Endothelial cell (in vitro differentiated cells): ENCODE results near the gene PSMB10. TPM values are rescaled to one million over a fixed set of nuclear protein-coding genes. Genes with fewer than 3 reads are reported as not detected.

Source experiments
- DNase-seq: peaks from one replicate; pipeline ENCODE4 v3.0.0; 2021; ENCODE audit warnings: low spot score
- H3K27ac Mint-ChIP-seq: one replicate; pipeline ENCODE4 v1.8.0; 2021; ENCODE audit warnings: mixed read lengths, inconsistent platforms; ENCODE audit not compliant: unreplicated experiment
- H3K27me3 Mint-ChIP-seq: one replicate; pipeline ENCODE4 v1.8.0; 2021; ENCODE audit warnings: mild to moderate bottlenecking, moderate library complexity, mixed read lengths, inconsistent platforms; ENCODE audit not compliant: unreplicated experiment
- H3K36me3 Mint-ChIP-seq: one replicate; pipeline ENCODE4 v1.8.0; 2021; ENCODE audit warnings: mild to moderate bottlenecking, low read depth, mixed read lengths, inconsistent platforms; ENCODE audit not compliant: unreplicated experiment
- H3K4me1 Mint-ChIP-seq: one replicate; pipeline ENCODE4 v1.8.0; 2021; ENCODE audit warnings: mild to moderate bottlenecking, mixed read lengths, inconsistent platforms; ENCODE audit not compliant: unreplicated experiment
- H3K4me3 Mint-ChIP-seq: one replicate; pipeline ENCODE4 v1.8.0; 2021; ENCODE audit warnings: mild to moderate bottlenecking, mixed read lengths, inconsistent platforms; ENCODE audit not compliant: unreplicated experiment
- H3K9me3 Mint-ChIP-seq: one replicate; pipeline ENCODE4 v1.8.0; 2021; ENCODE audit warnings: mixed read lengths, inconsistent platforms; ENCODE audit not compliant: unreplicated experiment
- total RNA-seq: library from RNA; stranded (reverse); fragmentation: NEBNext Ultra II Directional; extraction: Animal tissue kit (Norgen Biotek cat#: 25700); gene quantifications from one replicate; pipeline ENCODE4 v1.2.1, GENCODE V29; 2021; ENCODE audit not compliant: unreplicated experiment
- TF ChIP-seq, protein P1 (sequence below): fragments of 200-600 bp; sonication (generic); IDR thresholded peaks from one replicate; pipeline ENCODE4 v1.5.0; 2021; ENCODE audit warnings: antibody characterized with exemption; ENCODE audit not compliant: unreplicated experiment

The PSMB10 gene
- total RNA-seq, 1 donor from 2014 or later: 15.3 TPM

DNA sequence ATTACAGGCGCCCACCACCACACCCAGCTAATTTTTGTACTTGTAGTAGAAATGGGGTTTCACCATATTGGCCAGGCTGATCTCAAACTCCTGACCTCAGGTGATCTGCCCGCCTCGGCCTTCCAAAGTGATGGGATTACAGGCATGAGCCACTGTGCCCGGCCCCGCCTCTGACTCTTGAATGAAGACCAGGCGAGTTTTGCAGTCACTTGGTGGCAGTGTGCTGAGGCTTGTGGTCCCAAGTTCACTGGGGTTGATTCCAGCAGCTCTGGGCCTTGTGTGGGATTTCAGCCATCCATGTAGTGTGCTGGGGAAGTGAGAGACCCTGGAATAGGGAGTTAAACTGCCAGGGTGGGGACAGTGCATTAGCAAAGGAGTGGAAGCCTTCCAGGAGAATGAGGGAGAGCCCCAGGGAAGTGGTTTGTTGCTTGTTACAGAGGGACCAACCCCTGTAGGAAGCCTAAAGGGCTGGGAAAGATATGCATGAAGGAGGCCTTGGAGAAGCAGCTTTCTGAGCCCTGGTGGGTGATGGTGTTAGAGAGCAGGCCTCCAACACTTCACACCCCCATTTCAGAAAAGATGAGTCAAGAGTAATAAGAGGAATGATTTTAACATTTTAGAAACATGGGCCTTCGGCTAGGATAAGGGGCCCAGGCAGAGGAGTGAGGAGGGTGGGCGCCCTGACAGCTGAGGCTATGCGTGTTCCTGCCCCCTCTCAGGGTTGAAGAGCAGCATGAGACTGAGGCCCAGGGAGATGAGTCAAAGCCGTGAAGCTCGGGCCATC is 29.1 kb downstream of the PSMB10 start:
- H3K27ac Mint-ChIP-seq: no peak overlapping the region
- H3K27me3 Mint-ChIP-seq: no peaks in the 10 kb centered on the region
- H3K4me3 Mint-ChIP-seq: no peak overlapping the region
- TF ChIP-seq, protein P1, sequence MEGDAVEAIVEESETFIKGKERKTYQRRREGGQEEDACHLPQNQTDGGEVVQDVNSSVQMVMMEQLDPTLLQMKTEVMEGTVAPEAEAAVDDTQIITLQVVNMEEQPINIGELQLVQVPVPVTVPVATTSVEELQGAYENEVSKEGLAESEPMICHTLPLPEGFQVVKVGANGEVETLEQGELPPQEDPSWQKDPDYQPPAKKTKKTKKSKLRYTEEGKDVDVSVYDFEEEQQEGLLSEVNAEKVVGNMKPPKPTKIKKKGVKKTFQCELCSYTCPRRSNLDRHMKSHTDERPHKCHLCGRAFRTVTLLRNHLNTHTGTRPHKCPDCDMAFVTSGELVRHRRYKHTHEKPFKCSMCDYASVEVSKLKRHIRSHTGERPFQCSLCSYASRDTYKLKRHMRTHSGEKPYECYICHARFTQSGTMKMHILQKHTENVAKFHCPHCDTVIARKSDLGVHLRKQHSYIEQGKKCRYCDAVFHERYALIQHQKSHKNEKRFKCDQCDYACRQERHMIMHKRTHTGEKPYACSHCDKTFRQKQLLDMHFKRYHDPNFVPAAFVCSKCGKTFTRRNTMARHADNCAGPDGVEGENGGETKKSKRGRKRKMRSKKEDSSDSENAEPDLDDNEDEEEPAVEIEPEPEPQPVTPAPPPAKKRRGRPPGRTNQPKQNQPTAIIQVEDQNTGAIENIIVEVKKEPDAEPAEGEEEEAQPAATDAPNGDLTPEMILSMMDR: no peak
- no peak for DNase-seq
- peaks cover 20% of the 10 kb centered on the region for H3K4me1 Mint-ChIP-seq
- no peaks in the 10 kb centered on the region for H3K9me3 Mint-ChIP-seq
- peaks cover 20% of the 10 kb centered on the region for H3K36me3 Mint-ChIP-seq

DNA sequence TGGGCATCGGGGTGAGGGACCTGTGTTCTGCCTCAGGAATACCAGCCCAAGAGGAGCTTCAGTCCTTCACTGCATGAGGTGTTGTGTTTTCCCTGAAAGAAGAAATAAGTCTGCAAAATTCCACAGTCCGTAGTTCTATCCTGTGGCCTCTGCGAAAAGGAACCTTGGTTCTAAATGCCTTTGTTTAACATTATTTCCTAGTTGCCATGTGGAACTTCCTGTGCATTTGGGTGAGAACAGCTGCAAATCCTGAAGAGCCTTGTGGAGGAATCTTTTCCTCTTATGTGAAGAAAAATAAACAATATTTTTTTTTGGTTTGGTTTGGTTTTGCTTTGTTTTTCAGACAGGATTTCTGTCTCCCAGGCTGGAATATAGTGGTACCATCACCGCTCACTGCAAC is 33.8 kb downstream of the PSMB10 start:
- no peaks in the 10 kb centered on the region for H3K9me3 Mint-ChIP-seq
- TF ChIP-seq, protein P1: no peak
- H3K4me1 Mint-ChIP-seq: peaks cover 39% of the 10 kb centered on the region
- H3K27me3 Mint-ChIP-seq: peaks cover 2% of the 10 kb centered on the region
- peaks cover 19% of the 10 kb centered on the region for H3K36me3 Mint-ChIP-seq
- H3K4me3 Mint-ChIP-seq: peak overlapping the region; percentile 52
- DNase-seq: no peak
- peak overlapping the region; percentile 100 for H3K27ac Mint-ChIP-seq

DNA sequence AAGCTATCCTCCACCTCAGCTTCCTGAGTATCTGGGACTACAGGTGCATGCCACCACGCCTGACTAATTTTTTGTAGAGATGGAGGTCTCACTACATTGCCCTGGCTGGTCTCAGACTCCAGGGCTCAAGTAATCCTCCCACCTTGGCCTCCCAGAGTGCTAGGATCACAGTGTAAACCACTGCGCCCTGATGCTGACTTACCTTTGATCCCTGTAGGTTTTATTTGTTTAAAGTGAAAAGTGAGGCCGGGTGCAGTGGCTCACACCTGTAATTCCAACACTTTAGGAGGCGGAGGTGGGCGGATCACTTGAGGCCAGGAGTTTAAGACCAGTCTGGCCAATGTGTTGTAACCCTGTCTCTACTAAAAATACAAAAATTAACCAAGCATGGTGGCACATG is 34.9 kb downstream of the PSMB10 start:
- H3K9me3 Mint-ChIP-seq: no peaks in the 10 kb centered on the region
- H3K27ac Mint-ChIP-seq: peak overlapping the region; percentile 100
- no peak for DNase-seq
- H3K4me1 Mint-ChIP-seq: peaks cover 43% of the 10 kb centered on the region
- peaks cover 14% of the 10 kb centered on the region for H3K36me3 Mint-ChIP-seq
- peaks cover 2% of the 10 kb centered on the region for H3K27me3 Mint-ChIP-seq
- no peak overlapping the region for H3K4me3 Mint-ChIP-seq
- TF ChIP-seq, protein P1: no peak

DNA sequence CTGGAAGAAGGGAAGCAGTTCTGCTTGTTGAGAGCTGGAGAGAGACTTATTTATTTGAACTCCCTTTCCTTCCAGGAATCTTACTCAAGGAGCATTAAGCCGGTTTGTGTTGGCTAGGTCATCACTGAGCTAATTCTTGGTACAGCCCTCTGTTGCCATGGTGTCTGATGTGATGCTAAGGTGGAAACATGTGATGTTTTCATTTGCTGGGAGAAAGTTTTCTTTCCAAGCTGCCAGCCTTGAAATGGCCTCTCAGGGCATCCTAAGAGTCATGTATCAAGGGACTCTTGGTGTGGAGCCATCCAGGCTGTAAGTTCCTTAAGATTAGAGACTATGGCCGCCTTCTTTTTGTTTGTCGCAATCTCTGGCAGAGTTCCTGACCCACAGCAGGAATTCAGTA is 39.4 kb downstream of the PSMB10 start:
- peaks cover 52% of the 10 kb centered on the region for H3K4me1 Mint-ChIP-seq
- peaks cover 9% of the 10 kb centered on the region for H3K36me3 Mint-ChIP-seq
- H3K9me3 Mint-ChIP-seq: no peaks in the 10 kb centered on the region

More for the DNA sequence above, 39.4 kb downstream of the PSMB10 start:
- TF ChIP-seq, protein P1: no peak
- Mint-ChIP-seq H3K27ac (peak overlapping the region; percentile 62), H3K27me3 (peaks cover 5% of the 10 kb centered on the region), H3K4me3 (no peak overlapping the region)
- no peak for DNase-seq
